Neural progenitor cell (in vitro differentiated cells): ENCODE data around the gene C2orf49. TPM values are rescaled to one million over a fixed set of nuclear protein-coding genes. Genes with fewer than 3 reads are reported as not detected.

Source experiments
- DNase-seq: peaks from one replicate; pipeline ENCODE4 v3.0.0-alpha.2; 2016; ENCODE audit warnings: low spot score
- H2AFZ ChIP-seq: fragments of 200-600 bp; sonication (generic); replicated peaks from 2 replicates; pipeline ENCODE4 v1.6.1; 2016; ENCODE audit warnings: antibody characterized with exemption
- H3F3A ChIP-seq: fragments of 200-600 bp; sonication (generic); 2 replicates; pipeline ENCODE4 v1.6.1; 2016; ENCODE audit warnings: antibody characterized with exemption, low read depth
- H3K27ac ChIP-seq: fragments of 200-600 bp; sonication (generic); 2 replicates; pipeline ENCODE4 v1.5.1; 2016; ENCODE audit warnings: mild to moderate bottlenecking
- H3K27me3 ChIP-seq: fragments of 200-600 bp; sonication (generic); 2 replicates; pipeline ENCODE4 v1.6.1; 2016; ENCODE audit warnings: mild to moderate bottlenecking, moderate library complexity
- H3K36me3 ChIP-seq: fragments of 200-600 bp; sonication (generic); 2 replicates; pipeline ENCODE4 v1.5.1; 2016
- H3K4me1 ChIP-seq: fragments of 200-600 bp; sonication (generic); 2 replicates; pipeline ENCODE4 v1.6.1; 2016; ENCODE audit warnings: mixed run types
- H3K4me2 ChIP-seq: fragments of 200-600 bp; sonication (generic); 2 replicates; pipeline ENCODE4 v1.6.1; 2016
- H3K4me3 ChIP-seq: fragments of 200-600 bp; sonication (generic); 2 replicates; pipeline ENCODE4 v1.5.1; 2016
- H3K79me2 ChIP-seq: fragments of 200-600 bp; sonication (generic); 2 replicates; pipeline ENCODE4 v1.6.1; 2016; ENCODE audit warnings: low read depth
- H3K9ac ChIP-seq: fragments of 200-600 bp; sonication (generic); 2 replicates; pipeline ENCODE4 v1.6.1; 2016
- H3K9me3 ChIP-seq: fragments of 200-600 bp; sonication (generic); 2 replicates; pipeline ENCODE4 v1.5.1; 2016; ENCODE audit warnings: low read depth
- H4K20me1 ChIP-seq: fragments of 200-600 bp; sonication (generic); 2 replicates; pipeline ENCODE4 v1.6.1; 2016; ENCODE audit warnings: low read depth
- H3K27ac Mint-ChIP-seq: 3 replicates; pipeline ENCODE4 v1.8.0; 2021; ENCODE audit warnings: mixed read lengths
- H3K27me3 Mint-ChIP-seq: 2 replicates; pipeline ENCODE4 v1.8.0; 2022; ENCODE audit warnings: low read depth, mild to moderate bottlenecking, inconsistent platforms, moderate library complexity, mixed read lengths; ENCODE audit not compliant: insufficient read depth
- H3K36me3 Mint-ChIP-seq: 3 replicates; pipeline ENCODE4 v1.8.0; 2021; ENCODE audit warnings: mixed read lengths
- H3K4me1 Mint-ChIP-seq: 3 replicates; pipeline ENCODE4 v1.8.0; 2021; ENCODE audit warnings: mixed read lengths
- H3K4me3 Mint-ChIP-seq: 3 replicates; pipeline ENCODE4 v1.8.0; 2021; ENCODE audit warnings: mild to moderate bottlenecking, moderate library complexity, mixed read lengths
- H3K9me3 Mint-ChIP-seq: 3 replicates; pipeline ENCODE4 v1.8.0; 2020; ENCODE audit warnings: mixed read lengths
- CTCF ChIP-seq: fragments of 200-600 bp; sonication (generic); IDR thresholded peaks from 2 replicates; pipeline ENCODE4 v1.5.1; 2017; ENCODE audit warnings: antibody characterized with exemption, mild to moderate bottlenecking
- EZH2 ChIP-seq: fragments of 200-600 bp; sonication (generic); IDR thresholded peaks from 2 replicates; pipeline ENCODE4 v1.6.1; 2017; ENCODE audit warnings: antibody characterized with exemption, mild to moderate bottlenecking, moderate library complexity
- EZH2phosphoT487 ChIP-seq: fragments of 200-600 bp; sonication (generic); IDR thresholded peaks from 2 replicates; pipeline ENCODE4 v1.6.1; 2017; ENCODE audit warnings: antibody characterized with exemption
- total RNA-seq: library from RNA; depleted of rRNA; stranded (reverse); fragments of >200 nt; gene quantifications from 2 replicates; pipeline ENCODE4 v1.2.3, GENCODE V29; 2015; ENCODE audit warnings: low replicate concordance

C2orf49 gene
- total RNA-seq, 1 donor from 2014 or later = 42.9 TPM

- H4K20me1 ChIP-seq = no peaks in the 10 kb centered on the region
- TF ChIP-seq CTCF (no peak), EZH2phosphoT487 (no peak), EZH2 (no peak)
- no peak for DNase-seq
These were observed 44.8 kb downstream of the C2orf49 start for GRCh38 chr2:105382177-105382576.

GRCh38 chr2:105383432-105384166 is 46.3 kb downstream of the C2orf49 start:
- Histone ChIP-seq H3K27ac (no peak overlapping the region), H4K20me1 (no peaks in the 10 kb centered on the region), H3K9me3 (no peaks in the 10 kb centered on the region), H3K4me1 (no peaks in the 10 kb centered on the region), H3K9ac (no peak overlapping the region), H2AFZ (no peak overlapping the region), H3F3A (no peaks in the 10 kb centered on the region), H3K27me3 (no peaks in the 10 kb centered on the region), H3K79me2 (no peaks in the 10 kb centered on the region), H3K4me3 (no peak overlapping the region), H3K4me2 (no peak overlapping the region), H3K36me3 (no peaks in the 10 kb centered on the region)
- Mint-ChIP-seq H3K27me3 (peaks cover 2% of the 10 kb centered on the region), H3K27ac (no peak overlapping the region), H3K4me1 (no peaks in the 10 kb centered on the region), H3K4me3 (no peak overlapping the region), H3K36me3 (peaks cover 34% of the 10 kb centered on the region), H3K9me3 (no peaks in the 10 kb centered on the region)
- no peak for DNase-seq
- TF ChIP-seq EZH2 = no peak

More at GRCh38 chr2:105382177-105382576, 44.8 kb downstream of the C2orf49 start:
- Mint-ChIP-seq H3K36me3 (peaks cover 33% of the 10 kb centered on the region), H3K4me1 (no peaks in the 10 kb centered on the region), H3K27ac (no peak overlapping the region), H3K9me3 (no peaks in the 10 kb centered on the region), H3K27me3 (peaks cover 4% of the 10 kb centered on the region), H3K4me3 (no peak overlapping the region)
- Histone ChIP-seq H3K79me2 (no peaks in the 10 kb centered on the region), H3K4me3 (no peak overlapping the region), H3K9ac (no peak overlapping the region), H3K36me3 (no peaks in the 10 kb centered on the region), H3F3A (no peaks in the 10 kb centered on the region), H3K4me1 (no peaks in the 10 kb centered on the region), H3K4me2 (no peak overlapping the region), H3K9me3 (no peaks in the 10 kb centered on the region), H2AFZ (no peak overlapping the region), H3K27ac (no peak overlapping the region), H3K27me3 (no peaks in the 10 kb centered on the region)

- no peaks in the 10 kb centered on the region for H3K27me3 ChIP-seq
- no peak overlapping the region for H3K9ac ChIP-seq
- Mint-ChIP-seq H3K4me3 (no peak overlapping the region), H3K9me3 (no peaks in the 10 kb centered on the region), H3K27me3 (peaks cover 2% of the 10 kb centered on the region), H3K27ac (no peak overlapping the region), H3K4me1 (no peaks in the 10 kb centered on the region), H3K36me3 (peaks cover 34% of the 10 kb centered on the region)
- H4K20me1 ChIP-seq = no peaks in the 10 kb centered on the region
- no peaks in the 10 kb centered on the region for H3K9me3 ChIP-seq
- no peak overlapping the region for H3K4me3 ChIP-seq
- no peak overlapping the region for H2AFZ ChIP-seq
- DNase-seq = no peak
- no peaks in the 10 kb centered on the region for H3K79me2 ChIP-seq
- TF ChIP-seq CTCF (no peak), EZH2phosphoT487 (no peak), EZH2 (no peak)
- no peaks in the 10 kb centered on the region for H3F3A ChIP-seq
- H3K36me3 ChIP-seq = no peaks in the 10 kb centered on the region
- no peaks in the 10 kb centered on the region for H3K4me1 ChIP-seq
- H3K27ac ChIP-seq = no peak overlapping the region
- no peak overlapping the region for H3K4me2 ChIP-seq
These were observed 46.9 kb downstream of the C2orf49 start for GRCh38 chr2:105384216-105384615.

- H3K4me1 Mint-ChIP-seq = no peaks in the 10 kb centered on the region
- no peaks in the 10 kb centered on the region for H4K20me1 ChIP-seq
- no peaks in the 10 kb centered on the region for H3K36me3 ChIP-seq
- peaks cover 37% of the 10 kb centered on the region for H3K36me3 Mint-ChIP-seq
- H3K79me2 ChIP-seq = no peaks in the 10 kb centered on the region
- no peak overlapping the region for H3K27ac Mint-ChIP-seq
- H3K4me3 Mint-ChIP-seq = no peak overlapping the region
- H3K4me3 ChIP-seq = no peak overlapping the region
- H2AFZ ChIP-seq = no peak overlapping the region
- no peaks in the 10 kb centered on the region for H3K4me1 ChIP-seq
- H3K9me3 Mint-ChIP-seq = no peaks in the 10 kb centered on the region
- no peak for TF ChIP-seq EZH2phosphoT487
- TF ChIP-seq CTCF = no peak
- TF ChIP-seq EZH2 = no peak
- no peaks in the 10 kb centered on the region for H3K27me3 ChIP-seq
- peaks cover 2% of the 10 kb centered on the region for H3K27me3 Mint-ChIP-seq
- H3K4me2 ChIP-seq = no peak overlapping the region
- no peaks in the 10 kb centered on the region for H3K9me3 ChIP-seq
- no peak for DNase-seq
- no peak overlapping the region for H3K9ac ChIP-seq
- no peaks in the 10 kb centered on the region for H3F3A ChIP-seq
- H3K27ac ChIP-seq = no peak overlapping the region
These were observed 47.5 kb downstream of the C2orf49 start for GRCh38 chr2:105384861-105385260.
